GM18511 (cell line): ENCODE data around the gene CHD3.
"Not testable (repeated sequence)": the region's sequence is repeated elsewhere in the genome, so short reads cannot be mapped to it uniquely, and the experiment has no call there.

Experiments
- ATAC-seq: cut with Tn5 transposase; IDR thresholded peaks from one replicate; pipeline ENCODE4 v1.9.1; 2021; ENCODE audit warnings: mild to moderate bottlenecking, moderate library complexity; ENCODE audit not compliant: unreplicated experiment

The CHD3 gene

DNA sequence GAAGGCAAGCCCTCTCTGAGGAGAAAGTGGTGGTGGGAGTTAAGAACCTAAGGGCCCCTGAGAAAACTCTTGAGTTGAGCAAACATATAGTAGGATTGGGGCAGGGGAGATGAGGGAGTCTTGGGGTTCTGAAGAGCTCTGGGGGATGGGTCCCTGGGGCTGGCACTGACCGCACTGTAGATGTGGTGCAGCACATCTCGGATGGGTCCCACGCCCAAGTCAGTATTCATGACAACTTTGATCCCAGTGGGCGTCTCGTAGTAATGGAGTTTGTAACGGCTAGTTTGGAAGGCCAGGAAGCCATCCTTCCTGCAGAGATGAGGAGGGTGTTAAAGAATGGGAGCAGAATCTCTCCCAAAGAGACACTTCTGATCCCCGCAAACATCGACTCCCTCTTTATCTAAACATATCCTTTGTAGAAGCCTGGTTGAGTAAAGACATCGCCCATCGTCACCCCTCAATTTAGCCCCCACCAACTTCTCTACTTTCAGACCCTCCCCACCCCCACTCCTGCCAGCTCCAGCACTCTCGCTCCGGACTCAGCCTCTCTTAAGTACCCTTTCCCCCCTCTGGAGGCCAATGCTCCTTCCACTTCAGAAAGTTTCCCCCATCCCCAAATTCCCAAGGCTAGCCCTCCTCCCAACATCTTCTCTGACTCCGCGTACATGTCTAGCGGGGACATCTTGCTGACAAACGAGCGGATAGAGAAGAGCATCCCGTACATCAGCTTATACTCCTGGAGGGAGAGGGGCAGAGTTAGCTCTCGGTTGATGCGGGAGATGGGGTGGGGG is 42.4 kb downstream of the CHD3 start:
- no peak for ATAC-seq

DNA sequence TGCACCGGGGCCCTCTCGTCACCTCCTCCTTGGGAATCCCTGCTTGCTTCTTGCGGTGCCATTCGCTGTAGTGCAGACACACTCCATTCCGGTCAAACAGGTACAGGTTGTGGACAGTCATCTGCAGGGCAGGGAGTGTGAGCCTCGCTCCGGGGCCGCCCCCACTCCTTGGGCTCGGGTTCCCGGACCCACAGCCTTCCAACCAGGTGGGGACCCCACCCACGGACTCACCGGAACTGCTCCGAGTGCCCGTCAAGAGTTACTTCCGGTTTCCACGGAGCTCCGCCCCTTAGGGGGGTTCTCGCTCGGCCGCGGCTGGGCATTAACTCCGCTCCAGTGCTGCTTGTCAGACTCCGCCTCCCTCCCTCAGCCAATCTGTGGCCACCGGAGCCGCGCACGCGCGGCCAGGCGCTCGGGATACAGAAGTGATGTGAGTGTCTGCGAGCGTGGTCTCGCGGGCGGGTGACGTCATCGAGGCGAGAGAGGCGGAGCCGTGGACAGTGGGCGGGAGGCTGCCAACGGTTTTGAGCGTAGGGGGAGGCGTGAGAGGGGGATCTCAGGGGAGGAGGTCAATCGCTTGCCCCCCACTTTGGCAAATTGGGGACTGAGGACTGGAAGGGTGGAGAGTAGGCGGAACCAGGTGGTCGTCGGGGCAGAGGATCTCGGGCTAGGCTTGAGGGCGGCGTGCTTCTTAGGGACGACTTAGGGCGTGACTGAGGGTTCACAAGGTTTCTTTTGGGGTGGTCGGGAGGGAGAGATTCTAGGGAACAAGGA is 43.3 kb downstream of the CHD3 start, which contains the start of the genes CNTROB and TRAPPC1:
TSS of gene CNTROB (plus strand) at position 498 of the 774 bp plus-strand sequence. CDS start 874 bp downstream, outside the sequence.
TSS of gene TRAPPC1 (minus strand) at position 238 of the 774 bp plus-strand sequence. CDS start at position 121, 117 bp downstream.
- peak; percentile 97 for ATAC-seq

- peak; percentile 23 for ATAC-seq
Observed at GRCh38 chr17:7932483-7932891, 43.9 kb downstream of the CHD3 start.

DNA sequence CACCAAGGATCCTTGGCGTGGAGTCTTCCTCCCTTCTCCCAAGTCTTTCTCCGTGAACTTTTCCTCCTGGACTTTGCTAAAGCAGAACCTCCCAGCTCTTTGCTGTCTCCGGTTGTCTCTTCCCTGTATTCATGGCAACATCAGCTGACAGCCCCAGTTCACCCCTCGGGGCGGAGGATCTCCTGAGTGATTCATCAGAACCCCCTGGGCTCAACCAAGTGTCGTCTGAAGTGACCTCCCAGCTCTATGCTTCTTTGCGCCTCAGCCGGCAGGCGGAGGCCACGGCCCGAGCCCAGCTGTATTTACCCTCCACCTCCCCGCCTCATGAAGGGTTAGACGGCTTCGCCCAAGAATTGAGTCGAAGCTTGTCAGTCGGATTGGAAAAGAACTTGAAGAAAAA is 44.4 kb downstream of the CHD3 start:
- no peak for ATAC-seq

- ATAC-seq = no peak
Observed at GRCh38 chr17:7935859-7936258, 47.3 kb downstream of the CHD3 start.

DNA sequence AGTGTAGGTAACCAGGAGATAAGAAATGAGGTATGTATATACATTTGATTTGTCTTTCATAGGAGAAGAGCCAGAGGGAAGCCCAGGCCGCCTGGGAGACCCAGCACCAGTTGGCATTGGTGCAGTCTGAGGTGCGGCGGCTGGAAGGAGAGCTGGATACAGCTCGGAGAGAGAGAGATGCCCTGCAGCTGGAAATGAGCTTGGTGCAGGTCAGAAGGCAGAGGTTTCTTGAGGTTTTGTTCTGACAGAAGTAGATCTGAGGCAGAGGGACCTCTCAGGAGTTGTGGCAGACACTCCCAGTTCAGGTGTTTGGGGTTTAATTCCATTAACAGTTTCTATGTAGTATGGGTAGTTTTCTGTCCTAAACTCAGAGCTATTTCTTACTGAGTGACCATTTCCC is 51.4 kb downstream of the CHD3 start:
- ATAC-seq = no peak

- ATAC-seq = no peak
Observed at GRCh38 chr17:7940743-7941142, 52.2 kb downstream of the CHD3 start.

GRCh38 chr17:7943291-7943690 is 54.7 kb downstream of the CHD3 start:
- ATAC-seq = no peak

- no peak for ATAC-seq
Observed at GRCh38 chr17:7944326-7944725, 55.7 kb downstream of the CHD3 start.

DNA sequence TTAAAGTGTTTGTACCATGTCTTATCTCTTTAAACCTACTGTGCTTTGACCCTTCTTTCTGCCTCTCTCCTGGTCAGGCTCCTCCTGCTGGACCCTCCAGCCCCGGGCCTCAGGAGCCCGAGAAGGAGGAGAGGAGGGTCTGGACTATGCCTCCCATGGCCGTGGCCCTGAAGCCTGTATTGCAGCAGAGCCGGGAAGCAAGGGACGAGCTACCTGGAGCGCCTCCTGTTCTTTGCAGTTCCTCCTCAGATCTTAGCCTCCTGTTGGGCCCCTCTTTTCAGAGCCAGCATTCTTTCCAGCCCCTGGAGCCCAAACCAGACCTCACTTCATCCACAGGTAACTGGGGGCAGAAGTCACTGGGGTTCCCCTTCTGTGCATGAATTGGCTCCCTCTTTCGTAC is 57.1 kb downstream of the CHD3 start:
- ATAC-seq = no peak

DNA sequence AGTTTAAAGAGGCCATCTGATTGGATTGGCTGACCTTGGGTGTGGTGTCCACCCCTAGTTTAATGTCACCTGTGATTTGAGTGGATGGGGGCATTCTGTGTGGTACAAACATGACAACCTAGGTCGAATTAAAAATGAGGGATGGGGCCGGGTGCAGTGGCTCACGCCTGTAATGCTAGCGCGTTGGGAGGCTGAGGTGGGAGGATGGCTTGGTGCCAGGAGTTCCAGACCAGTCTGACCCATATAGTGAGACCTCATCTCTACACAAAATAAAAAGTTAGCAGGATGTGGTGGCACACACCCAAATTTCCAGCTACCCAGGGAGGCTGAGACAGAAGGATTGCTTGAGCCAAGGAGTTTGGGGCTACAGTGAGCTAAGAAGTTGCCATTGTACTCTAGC is 57.9 kb downstream of the CHD3 start:
- no peak for ATAC-seq

GRCh38 chr17:7947651-7948050 is 59.1 kb downstream of the CHD3 start:
- no peak for ATAC-seq

DNA sequence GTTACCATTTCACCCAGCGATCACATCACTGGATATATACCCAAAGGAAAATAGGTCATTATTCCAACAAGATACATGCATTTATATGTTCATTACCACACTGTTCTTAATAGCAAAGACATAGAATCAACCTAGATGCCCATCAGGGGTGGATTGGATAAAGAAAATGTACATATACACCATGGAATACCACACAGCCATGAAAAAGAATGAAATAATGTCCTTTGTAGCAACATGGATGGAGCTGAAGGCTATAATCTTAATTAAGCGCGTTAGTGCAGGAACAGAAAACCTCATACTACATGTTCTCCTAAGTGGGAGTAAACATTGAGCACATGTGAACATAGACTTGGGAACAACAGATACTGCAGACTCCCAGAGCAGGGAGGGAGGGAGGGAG is 62.0 kb downstream of the CHD3 start:
- ATAC-seq = no peak

DNA sequence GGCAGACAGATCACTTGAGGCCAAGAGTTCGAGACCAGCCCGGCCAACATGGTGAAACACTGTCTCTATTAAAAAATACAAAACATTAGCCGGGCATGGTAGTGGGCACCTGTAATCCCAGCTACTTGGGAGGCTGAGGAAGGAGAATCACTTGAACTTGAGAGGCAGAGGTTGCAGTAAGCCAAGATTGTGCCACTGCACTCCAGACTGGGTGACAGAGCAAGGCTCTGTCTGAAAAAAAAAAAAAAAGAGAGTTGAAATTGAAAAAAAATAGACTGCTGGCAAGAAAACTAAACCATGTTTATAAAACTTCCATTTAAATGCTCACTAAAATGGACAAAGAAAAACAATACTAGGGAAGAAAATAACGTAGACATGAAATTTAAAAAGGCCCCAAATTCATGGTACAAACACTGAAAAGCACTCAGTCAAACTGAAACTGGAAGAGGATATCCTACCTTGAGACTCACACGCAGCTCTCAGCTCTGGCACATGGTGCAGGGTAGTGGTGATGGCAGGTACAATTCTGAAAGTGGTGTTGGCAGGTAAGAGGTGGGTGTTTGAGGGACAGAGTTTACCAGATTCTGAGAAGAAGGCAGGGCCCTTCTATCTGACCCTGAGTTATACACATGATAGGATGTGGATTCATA is 62.7 kb downstream of the CHD3 start:
- ATAC-seq = peak; percentile 72

DNA sequence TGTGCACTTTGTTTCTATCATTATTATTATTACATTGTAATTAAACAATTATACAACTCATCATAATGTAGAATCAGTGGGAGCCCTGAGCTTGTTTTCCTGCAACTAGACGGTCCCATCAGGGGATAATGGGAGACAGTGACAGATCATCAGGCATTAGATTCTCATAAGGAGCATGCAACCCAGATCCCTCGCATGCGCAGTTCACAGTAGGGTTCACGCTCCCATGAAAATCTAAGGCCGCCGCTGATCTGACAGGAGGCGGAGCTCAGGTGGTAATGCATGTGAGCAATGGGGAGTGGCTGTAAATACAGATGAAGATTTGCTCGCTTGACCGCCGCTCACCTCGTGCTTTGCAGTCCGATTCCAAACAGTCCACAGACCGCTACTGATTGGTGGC is 64.7 kb downstream of the CHD3 start:
- not testable (repeated sequence) for ATAC-seq

- ATAC-seq = no peak
Observed at GRCh38 chr17:7955414-7956227, 67.0 kb downstream of the CHD3 start.

DNA sequence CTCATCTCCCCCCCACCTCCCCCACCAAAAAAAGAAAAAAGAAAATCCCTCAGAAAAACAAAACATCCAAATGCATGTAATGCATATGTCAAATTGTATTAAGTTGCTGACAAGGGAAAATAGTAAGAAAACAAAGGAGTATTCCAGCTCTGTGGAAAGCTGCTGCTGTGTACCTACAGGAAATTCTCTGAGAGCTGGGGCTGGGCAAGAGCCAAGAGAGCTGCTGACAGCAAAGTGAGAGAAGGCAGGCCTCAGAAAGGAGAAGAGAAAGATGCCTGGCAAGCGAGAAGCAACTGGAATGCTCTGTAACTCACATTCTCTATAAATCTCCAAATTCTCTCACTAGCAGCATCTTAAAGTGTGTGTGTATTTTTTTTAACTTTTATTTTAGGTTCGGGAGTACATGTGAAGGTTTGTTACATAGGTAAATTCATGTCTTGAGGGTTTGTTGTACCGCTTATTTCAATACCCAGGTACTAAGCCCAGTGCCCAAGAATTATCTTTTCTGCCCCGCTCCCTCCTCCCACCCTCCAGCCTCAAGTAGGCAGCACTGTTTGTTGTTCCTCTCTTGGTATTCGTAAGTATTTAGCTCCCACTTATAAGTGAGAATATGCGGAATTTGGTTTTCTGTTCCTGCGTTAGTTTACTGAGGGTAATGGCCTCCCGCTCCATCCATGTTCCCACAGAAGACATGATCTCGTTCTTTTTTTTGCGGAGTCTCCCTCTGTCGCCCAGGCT is 67.8 kb downstream of the CHD3 start:
- no peak for ATAC-seq

GRCh38 chr17:7959503-7960253 is 71.1 kb downstream of the CHD3 start:
- ATAC-seq = no peak

GRCh38 chr17:7961421-7961820 is 72.8 kb downstream of the CHD3 start:
- ATAC-seq = no peak
